ENCODE measurements around the gene SIK2. TPM values are rescaled to one million over a fixed set of nuclear protein-coding genes. Genes with fewer than 3 reads are reported as not detected.
"Not testable (repeated sequence)": the region's sequence is repeated elsewhere in the genome, so short reads cannot be mapped to it uniquely, and the experiment has no call there.

SIK2 gene
- polyA plus RNA-seq, 4 donors: 21.1 to 23.2 (median 21.8) TPM

- no peak for DNase-seq (ENCODE audit: low read depth in 4 of 4, low spot score in 3 of 4)
These were observed 18.3 kb downstream of the SIK2 start for GRCh38 chr11:111620518-111620917.

DNA sequence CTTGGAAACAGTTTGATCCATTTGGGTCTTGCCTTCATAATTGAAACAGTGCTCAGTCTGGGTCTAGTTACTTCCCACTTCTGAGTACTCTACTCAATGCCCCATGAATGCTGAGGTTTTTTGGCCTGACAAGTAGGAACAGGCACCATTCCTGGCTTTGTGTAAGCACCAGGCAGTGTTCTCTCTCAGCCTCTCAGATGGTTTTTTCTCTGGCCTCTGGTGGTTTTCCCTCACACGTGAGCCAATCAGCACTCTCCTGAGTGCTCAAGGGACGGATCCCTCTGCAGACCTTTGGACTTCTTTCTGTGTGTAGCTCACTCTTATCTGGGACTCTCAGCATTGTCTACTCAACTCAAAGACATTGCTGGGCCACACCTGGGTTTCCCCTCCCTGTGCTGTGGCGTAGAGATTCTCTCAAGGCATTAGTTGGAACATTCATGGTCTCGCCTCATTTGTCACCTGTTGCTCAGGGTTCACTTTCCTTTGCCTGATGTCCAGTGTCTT, 21.3 kb downstream of the SIK2 start:
- DNase-seq (ENCODE audit: low read depth in 4 of 4, low spot score in 3 of 4): no peak

- no peak for DNase-seq (ENCODE audit: low read depth in 4 of 4, low spot score in 3 of 4)
These were observed 22.4 kb downstream of the SIK2 start for GRCh38 chr11:111624608-111625007.

GRCh38 chr11:111627591-111627990, 25.3 kb downstream of the SIK2 start:
- DNase-seq (ENCODE audit: low read depth in 4 of 4, low spot score in 3 of 4): no peak

GRCh38 chr11:111629499-111629898, 27.2 kb downstream of the SIK2 start:
- no peak for DNase-seq (ENCODE audit: low read depth in 4 of 4, low spot score in 3 of 4)

GRCh38 chr11:111631024-111631665, 28.9 kb downstream of the SIK2 start:
- DNase-seq (ENCODE audit: low read depth in 4 of 4, low spot score in 3 of 4): no peak

GRCh38 chr11:111631666-111632039, 29.4 kb downstream of the SIK2 start:
- DNase-seq (ENCODE audit: low read depth in 4 of 4, low spot score in 3 of 4): no peak

GRCh38 chr11:111632516-111633220, 30.4 kb downstream of the SIK2 start:
- no peak for DNase-seq (ENCODE audit: low read depth in 4 of 4, low spot score in 3 of 4)

- no peak for DNase-seq (ENCODE audit: low read depth in 4 of 4, low spot score in 3 of 4)
These were observed 31.0 kb downstream of the SIK2 start for GRCh38 chr11:111633248-111633647.

- no peak for DNase-seq (ENCODE audit: low read depth in 4 of 4, low spot score in 3 of 4)
These were observed 31.6 kb downstream of the SIK2 start for GRCh38 chr11:111633756-111634362.

DNA sequence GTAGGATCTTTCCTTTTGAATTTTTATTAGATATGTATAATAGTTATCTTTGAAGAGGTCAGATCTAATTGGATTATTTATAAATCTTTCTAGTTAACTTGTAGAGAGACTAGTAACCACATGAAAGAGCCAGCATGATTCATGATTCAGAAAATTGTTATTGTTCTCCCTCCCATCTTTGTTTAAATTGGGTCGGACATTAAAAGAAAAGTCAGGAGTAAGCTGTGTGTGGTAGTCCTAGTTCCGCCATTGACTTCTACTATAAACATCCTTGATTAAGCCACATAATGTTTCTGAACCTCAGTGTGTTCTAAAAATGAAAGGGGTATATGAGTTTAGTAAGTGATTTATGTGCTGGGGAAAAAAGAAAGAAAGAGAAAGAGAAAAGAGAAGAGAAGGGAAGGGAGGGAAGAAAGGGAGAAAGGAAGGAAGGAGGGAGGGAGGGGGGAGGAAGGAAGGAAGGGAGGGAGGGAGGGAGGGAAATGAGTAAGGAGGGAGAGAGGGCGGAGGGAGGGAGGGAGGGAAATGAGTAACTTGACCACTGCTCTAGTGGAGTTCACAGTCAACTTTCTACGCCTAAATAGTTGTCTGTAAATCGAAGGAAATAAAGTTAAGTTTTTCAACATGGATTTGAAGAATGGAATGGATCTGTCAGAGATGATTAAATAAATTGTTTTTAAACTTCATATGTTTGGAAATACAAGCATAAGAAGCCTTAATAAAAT, 32.9 kb downstream of the SIK2 start:
- DNase-seq (ENCODE audit: low read depth in 4 of 4, low spot score in 3 of 4): no peak

DNA sequence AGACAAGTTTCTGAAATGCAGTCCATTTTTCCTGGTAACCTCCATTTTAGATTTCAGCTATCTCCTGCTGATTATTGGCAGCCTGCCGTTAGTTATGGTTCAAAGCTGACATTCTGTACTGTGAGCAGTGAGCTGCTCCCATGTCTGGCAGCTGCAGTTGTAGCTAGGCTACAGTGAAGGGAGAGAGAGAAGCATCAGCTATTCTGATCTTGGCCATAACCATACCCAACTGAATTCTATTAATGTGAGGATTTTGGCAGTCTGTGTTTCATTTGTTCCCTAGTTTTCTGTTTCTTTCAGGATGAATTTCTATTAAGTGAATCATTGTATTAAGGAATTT, 33.4 kb downstream of the SIK2 start:
- no peak for DNase-seq (ENCODE audit: low read depth in 4 of 4, low spot score in 3 of 4)

DNA sequence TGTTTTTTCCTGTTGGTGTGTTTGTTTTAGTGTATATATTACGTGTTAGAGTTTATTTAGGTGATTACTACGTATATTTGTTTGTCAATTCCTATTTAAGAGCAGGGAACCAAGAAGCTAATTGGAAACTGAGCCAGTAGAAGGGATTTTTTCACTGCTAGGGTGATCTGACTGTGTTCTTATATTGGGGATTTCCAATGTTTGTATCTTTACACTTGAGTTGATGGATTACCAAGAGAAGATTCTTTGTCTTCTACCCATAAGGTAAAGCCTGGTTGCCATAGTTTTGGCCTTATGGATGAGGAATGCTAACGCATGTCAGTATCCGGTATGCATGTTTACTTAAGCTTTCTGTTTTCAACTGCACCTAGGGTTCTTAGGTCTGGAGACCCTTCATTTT, 35.6 kb downstream of the SIK2 start:
- DNase-seq (ENCODE audit: low read depth in 4 of 4, low spot score in 3 of 4): no peak

GRCh38 chr11:111639226-111639925, 37.1 kb downstream of the SIK2 start:
- DNase-seq (ENCODE audit: low read depth in 4 of 4, low spot score in 3 of 4): no peak

GRCh38 chr11:111641339-111642015, 39.2 kb downstream of the SIK2 start:
- DNase-seq (ENCODE audit: low read depth in 4 of 4, low spot score in 3 of 4): no peak

GRCh38 chr11:111642542-111642941, 40.3 kb downstream of the SIK2 start:
- no peak for DNase-seq (ENCODE audit: low read depth in 4 of 4, low spot score in 3 of 4)

DNA sequence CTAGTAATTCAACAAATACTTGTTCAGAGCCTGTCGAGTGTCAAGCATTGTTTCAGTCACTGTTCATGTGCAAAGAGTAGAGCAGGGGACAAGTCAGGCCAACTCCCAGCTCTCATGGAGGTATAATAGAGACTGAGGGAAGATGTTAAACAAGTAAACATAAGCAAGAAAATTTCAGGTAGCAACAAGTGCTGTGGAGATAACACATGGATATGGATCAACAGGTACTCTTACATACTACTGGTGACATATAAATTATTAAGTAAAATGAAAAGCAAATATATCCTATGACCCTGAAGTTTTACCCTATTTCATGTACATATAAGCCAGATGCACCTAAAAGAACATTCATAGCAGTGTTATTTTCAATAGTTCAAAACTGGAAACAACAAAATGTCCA, 42.7 kb downstream of the SIK2 start:
- DNase-seq (ENCODE audit: low read depth in 4 of 4, low spot score in 3 of 4): no peak

- DNase-seq (ENCODE audit: low read depth in 4 of 4, low spot score in 3 of 4): no peak
These were observed 43.5 kb downstream of the SIK2 start for GRCh38 chr11:111645657-111646316.

- not testable (repeated sequence) for DNase-seq (ENCODE audit: low read depth in 4 of 4, low spot score in 3 of 4)
These were observed 49.1 kb downstream of the SIK2 start for GRCh38 chr11:111651336-111651735.

DNA sequence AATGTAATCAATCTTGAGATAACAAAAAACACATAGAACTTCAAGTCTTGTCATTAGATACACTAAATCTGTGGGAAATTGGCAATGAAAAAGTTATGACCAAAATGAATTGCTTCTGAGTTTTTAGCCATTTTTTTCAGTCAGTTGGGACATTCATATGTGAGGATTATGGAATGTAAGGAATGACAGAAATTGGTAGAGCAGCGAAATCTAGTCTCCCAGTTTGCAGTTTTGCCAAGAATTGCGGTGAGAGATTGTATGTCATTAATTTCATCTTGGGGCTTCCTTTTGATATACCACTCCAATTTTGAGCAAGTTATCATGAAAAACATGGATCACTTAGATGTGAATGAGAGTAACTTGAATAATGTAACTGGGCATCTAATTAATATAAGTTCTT, 49.9 kb downstream of the SIK2 start:
- DNase-seq (ENCODE audit: low read depth in 4 of 4, low spot score in 3 of 4): no peak

Measured in right renal pelvis (tissue), 4 donors.